CD4-positive, alpha-beta T cell treated with Interleukin-6 for 4 hours (primary cell): ENCODE results near the gene TMEM255A.

Experiments
- DNase-seq: peaks from one replicate; pipeline ENCODE4 v3.0.0-alpha.2; 2020; ENCODE audit warnings: mixed read lengths

Gene TMEM255A

DNA sequence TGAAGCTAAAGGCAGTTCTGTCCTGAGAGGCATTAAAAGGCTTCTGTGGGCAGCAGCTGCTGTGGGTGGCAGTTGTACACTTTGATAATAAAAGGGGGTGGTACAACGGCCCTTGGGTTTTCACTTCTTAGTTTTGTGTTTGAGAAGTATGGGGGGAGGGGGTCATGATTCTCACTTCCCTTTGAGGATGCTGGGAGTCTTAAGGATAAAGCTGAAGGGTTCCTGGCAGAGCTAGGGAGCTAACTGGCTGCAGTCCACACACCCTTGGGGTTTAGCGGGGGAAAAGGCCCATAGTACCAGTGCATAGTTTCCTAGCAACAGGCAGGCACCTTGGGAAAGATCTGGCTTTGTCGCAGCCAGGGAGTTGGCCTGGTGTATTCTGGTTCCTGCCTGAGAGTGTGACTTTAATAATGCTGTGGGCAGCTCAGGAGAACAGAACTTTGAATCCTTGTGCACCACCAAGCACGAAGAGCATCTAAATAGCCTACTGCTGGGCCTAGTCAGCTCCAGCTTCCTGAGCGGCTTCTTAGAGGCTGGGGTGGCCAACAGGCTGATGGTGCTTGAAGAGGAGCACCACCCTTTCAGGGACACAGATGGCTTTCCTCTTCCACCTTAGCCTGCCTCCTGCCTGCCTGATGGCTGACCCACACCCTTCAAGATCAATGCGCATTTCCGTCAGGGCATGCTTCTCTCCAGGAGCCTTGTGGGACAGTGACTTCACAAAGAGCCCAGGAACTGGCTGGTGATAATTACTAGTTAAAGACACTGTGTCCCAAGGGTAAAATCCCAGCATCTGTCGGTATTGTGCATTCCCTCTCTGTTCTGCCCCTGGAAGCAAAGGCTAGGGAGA, 48.2 kb downstream of the TMEM255A start:
- no peak for DNase-seq

DNA sequence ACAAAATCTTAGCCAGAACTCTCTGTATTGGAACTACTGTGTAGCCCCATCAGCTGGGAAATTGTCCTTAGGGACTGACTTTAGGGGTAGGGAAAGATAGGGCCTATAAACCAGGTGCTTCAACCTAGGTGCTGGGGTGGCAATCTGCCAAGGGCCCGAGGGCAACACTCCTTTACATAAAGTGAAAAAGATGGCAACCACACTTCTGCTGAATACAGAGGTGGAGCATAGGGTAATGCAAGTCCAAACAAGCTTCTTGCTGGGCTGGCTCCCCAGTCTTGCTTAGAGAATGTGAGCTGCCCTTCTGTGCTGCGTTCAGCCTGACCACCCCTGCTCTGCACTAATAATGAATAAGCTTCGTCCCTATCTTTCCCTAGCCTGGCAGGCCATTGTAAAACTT, 50.9 kb downstream of the TMEM255A start:
- no peak for DNase-seq

DNA sequence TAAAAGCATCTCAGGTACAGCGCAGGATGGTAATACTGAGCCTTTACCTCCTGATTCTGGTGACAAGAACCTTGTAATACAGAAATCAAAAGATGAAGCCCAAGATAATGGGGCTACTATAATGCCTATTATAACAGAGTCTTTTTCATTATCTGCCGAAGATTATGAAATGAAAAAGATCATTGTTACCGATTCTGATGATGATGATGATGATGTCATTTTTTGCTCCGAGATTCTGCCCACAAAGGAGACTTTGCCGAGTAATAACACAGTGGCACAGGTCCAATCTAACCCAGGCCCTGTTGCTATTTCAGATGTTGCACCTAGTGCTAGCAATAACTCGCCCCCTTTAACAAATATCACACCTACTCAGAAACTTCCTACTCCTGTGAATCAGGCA, 57.5 kb downstream of the TMEM255A start:
- no peak for DNase-seq

DNA sequence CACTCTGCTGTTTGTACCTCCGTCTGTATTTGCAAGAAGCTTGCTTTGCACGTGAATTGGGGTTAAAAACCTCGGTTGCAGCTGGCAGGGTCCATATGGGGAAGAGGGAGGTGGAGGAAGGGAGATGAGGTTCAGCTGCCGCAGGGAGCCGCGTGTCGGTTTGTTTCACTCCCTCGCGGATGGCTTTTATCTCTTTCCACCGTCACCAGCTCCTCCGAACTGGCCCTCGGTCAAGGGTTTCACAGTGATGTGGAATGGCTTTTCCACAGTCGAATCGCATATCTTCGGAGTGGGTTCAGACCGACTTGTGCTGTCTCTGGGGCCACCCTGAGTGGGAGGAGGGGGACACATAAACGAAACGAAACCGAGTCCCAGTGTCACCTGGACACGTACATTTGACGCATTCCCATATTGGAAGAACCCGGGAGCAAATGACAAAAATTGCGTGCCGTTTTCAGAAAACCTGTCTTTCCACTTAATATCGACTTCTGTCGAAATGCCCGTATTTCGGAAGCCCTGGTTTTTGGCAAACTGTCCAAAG, 59.7 kb downstream of the TMEM255A start:
- DNase-seq: peak; percentile 27

DNA sequence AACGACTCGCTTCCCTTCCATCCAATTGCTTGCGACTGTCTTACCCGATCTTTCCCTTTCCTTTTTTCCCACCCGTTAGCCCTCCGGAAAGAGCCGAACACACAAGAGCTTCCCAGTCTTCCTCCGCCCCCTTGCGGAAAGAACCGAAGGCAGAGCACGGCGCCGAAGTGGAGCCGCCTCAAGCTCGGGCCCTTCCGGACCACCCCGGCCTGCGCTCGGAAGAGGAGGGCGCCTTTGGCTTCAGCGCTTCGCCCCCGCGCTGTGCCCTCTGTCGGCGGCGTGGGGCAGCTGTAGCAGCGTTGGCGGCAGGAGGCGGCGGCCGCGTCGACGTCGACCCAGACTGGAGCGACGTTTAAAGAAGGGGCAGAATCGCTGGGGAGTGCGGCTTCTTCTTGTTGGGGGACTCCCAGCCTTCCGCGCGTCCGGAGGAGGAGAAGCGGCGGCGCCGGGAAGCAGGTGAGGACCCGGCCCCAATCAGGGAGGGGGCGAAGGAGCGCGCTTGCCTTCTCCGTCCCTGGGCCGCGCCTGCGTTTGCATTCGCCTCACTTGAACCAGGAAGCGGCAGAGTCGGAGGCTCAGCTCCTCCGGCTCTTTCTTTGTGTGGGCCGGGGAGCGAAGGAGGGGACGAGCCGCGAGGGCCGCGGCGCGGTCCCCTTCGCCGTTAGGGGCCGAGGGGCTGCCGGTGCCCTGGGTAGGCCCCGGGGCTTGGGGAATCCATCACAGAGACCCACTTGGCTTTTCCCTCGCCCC, 60.6 kb downstream of the TMEM255A start, which contains the start of gene ZBTB33:
Gene ZBTB33, plus strand, starts transcription at position 291 of the 750 bp plus-strand sequence. CDS start 2,604 bp downstream, outside the sequence.
- peak; percentile 85 for DNase-seq

DNA sequence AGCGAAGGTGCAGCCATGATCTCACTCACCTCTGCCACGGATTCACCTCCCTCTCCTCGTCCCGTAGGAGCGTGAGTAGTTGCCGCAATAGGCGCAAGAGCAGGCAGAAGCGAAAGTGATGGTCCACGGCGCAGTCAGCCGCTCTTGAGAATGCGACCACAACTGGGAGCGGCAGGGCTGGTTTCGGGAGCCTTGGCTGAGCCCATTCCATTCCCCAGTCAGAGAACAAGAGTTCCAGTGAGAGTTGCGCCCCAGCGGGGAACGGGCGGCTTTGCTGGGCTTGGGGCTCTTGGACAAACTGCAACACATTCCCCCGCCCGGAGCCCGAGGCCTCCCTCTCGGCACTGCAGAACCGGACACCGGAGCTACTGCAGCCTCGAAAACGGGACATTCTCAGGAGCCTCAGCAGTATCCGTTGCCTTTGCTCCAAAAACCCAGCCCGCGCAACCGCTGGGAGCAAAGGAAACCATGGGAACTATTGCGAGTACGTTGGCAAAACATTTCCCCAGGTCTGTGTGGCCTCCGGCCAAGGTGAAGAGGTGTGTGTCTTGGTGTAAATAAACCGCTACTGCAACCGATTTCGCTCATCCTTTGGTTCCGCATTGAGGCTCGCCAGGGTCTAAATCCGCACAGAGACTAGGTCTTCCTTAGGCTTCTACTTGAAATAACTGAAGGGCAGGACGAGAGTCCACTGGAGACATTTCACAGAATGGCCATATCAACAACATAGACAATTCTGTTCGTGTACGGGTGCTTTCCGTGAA, 66.3 kb downstream of the TMEM255A start:
- DNase-seq: peak; percentile 61

DNA sequence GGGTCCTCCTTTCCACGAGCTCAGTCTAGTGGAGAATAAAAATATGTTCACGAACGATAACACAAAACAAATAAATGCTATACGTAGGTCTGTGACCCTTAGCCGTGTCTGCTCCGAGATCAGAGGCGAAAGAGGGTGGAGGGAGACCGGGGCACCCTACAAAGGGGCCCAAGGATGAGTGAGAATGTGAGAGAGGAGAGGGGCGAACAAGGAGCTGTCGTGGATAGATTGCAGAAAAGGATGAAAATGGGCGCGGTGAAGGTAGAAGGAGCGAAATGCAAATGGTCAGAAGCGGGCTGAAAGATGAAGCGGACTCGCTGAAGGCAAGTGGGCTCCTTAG, 66.9 kb downstream of the TMEM255A start:
- no peak for DNase-seq

DNA sequence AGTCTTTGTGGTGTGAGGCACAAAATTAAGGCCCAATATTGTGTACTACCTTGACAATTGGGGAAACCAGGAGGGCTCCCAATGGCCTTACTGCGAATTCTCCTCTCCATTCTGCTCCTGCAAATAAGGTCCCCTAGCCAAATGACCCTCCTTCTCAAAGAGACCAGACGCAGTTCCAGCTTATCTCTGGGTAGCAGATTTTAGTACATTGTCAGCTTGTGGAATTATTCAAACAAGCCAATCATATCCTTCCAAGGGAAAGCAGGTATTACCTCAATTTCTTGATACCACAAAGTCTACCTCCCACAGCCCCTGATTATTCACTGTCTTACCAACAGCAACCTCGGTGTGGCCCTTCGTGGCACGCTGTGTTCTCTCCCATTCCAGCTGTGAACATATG, 68.4 kb downstream of the TMEM255A start:
- no peak for DNase-seq

DNA sequence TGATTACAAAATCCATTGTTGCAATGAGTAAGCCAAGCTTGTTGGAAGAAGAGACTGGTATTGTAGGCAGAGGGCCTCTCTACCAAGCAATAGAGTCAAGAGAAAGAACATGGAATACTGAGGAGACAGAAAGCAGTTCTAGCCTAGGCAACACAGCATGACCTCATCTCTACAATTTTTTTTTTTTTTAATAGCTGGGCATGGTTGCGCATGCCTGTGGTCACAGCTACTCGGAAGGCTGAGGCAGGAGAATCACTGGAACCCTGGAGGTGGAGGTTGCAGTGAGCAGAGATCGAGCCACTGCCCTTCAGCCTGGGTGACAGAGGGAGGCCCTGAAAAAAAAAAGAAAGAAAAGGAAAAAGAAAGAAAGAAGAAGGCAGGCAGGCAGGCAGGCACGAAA, 72.3 kb downstream of the TMEM255A start:
- DNase-seq: no peak

DNA sequence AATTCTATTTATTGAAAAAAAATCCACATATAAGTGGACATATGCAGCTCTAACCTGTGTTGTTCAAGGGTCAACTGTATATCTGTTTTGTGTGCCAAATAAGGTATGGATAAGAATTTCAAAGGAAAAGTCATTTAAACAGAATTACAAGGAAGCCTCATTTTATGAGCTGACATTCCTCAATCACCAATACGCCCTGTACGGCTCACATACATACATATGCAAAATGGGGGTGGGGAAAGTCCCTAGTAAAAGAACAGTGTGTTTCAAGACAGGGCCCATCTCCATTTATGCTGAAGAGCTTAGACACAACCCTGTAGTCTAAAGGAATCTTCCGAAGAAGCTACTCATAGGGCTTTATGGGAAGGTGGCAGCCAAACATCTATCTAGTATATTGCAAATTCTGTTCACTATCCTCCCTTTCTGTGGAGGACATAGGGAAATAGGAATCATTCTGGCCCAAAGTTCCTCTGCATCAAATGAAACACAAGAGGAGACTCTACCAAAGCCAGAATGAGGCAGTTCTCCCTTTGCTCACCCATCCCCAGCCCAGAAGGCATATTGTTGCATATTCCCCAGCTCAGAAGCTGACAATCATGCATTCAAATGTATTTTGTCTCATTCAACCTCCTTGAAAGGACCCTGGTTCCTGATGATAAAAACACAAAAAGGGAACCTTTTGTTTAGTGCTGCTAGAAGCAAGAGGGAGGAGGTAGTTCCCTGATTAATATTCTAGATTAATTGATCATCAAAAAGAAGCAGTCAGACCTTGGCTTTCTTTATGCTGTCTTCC, 74.4 kb downstream of the TMEM255A start:
- no peak for DNase-seq

DNA sequence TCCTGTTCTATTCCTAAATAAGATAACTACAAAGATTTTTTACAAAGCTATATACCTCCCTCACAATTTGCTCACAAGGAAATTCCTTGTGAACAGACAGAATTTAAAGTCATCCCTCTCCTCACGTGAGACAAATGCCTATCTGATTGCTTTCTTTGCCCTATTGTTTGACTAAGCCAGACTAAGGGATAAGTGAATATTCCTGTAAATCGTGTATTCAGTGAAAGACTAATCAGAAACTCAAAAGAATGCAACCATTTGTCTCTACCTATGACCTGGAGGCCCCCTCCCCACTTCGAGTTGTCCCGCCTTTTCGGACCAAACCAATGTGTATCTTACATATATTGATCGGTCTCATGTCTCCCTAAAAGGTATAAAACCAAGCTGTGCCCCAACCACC, 76.0 kb downstream of the TMEM255A start:
- no peak for DNase-seq

DNA sequence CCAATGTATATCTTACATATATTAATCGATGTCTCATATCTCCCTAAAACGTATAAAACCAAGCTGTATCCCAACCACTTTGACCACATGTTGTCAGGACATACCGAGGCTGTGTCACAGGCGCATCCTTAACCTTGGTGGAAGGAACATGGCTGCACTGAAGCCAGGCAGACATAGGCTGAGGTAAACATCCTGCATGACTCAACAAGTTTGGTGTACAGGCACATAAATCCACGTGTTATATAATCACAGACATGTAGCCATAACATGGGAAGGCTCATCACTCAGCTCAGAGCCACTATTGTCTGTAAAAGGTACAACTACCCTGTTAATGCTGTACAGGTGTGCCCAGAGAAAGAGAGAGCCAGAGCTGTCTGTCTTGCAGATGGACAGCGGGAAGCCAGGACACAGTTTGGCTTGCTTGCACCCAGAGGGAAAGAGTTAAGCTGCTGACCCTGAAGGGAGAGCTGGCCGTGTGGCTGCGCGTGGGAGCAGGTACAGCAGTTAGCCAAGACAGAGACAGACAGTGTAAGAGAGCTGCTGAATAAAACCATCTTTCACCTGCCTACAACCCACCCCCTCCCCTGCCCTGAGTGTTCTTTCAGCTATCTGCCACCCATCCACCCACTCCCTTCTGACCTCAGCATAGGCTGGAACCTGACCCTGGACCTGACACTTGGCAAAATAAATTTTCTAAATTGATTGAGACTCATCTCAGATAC, 82.9 kb downstream of the TMEM255A start:
- no peak for DNase-seq

DNA sequence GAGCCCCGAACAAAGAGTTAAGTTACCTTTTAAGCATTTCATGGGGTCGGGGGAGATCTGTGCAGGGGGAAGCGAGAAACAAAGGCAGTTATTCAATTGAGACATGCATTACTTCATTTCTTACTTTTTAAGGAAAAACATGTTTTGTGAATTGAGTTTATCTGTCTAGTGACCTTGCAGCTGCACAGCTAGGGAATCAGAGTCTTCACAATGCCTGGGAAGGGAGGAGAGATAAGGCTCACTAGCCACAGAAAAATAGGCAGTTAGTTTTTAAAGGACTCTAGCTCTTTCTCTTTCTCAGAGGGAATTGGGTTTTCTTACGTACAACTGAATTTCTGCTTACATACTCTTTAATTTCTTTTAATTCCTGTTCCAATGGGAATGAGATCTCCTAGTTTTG, 86.9 kb downstream of the TMEM255A start:
- DNase-seq: no peak

DNA sequence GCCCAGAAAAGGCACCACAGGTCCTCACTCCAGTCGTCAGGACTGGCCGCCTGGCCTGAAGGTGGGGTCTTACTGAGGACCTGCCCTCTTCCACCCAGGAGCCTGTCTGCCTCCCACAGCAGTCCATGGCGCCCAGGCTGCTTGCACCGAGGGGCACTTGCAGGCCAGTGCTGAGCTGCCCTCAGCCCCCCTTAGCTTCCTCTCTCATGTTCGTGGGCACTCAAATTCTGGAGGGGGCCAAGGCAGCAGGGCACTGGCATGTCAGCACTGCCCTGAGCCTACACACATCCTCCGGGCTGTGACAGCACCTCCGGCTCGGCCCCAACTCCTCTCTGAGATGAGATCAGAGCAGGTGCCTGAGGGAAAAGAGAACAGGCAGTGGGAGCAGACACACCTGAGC, 87.9 kb downstream of the TMEM255A start:
- no peak for DNase-seq

DNA sequence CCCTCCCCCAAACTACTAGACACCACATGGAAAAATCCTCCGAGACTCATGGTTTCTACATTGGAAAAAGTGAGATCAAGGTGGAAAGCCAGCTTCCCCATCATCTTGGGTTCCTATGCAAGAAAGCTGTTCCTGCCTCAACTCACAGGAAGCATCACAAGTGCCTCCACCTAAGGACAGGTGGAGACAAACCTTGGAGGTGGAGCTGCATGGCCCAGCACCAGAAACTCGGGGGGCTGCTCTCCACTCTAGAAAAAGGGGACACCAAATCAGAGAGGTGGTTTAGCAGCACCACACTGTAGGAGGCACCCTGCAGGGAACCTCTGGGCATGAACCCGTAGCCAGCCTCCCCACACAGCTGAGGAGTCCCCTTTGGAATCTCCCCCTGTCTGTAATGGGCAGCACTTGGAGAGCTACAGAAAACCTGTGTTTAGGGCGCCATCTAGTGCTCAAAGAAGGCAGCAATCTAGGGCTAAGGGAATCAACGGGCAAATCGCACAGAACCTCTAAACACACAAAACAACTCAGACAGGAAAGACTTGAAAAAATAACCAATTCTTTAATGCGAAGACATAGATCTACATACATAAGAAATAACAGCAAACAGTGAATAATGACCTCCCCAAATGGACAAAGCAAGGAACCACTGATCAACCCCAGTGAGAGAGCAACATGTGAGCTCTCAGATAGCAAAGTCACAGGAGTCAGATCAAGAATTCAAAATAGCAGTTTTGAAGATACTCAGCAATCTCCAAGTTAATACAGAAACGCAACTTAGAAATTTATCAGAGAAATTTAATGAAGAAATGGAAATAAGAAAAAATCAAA, 97.6 kb downstream of the TMEM255A start:
- peak; percentile 63 for DNase-seq
